ENCODE measurements around the gene GABRB2. TPM values are rescaled to one million over a fixed set of nuclear protein-coding genes. Genes with fewer than 3 reads are reported as not detected.

Gene GABRB2
- total RNA-seq, 1 donor from 2014 or later: not detected

DNA sequence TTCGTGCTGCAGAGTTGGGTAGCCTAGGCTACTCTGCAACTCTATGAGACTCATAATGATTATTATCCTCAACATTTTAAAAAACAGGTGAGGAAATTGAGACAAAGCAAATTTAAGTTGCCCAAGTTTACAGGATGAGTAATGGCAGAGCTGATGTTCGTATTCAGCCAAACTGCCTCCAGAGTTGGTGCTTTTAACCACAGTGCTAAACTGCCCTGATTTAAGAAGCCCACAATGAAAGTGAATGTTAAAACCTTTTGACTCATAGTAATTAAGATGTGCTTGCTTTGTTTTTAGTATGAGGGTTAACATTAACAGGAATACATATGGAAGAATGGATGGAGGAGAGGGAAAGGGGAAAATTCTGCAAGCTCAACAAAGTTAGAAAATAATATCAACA is 15.9 kb upstream of the GABRB2 start:
- TF ChIP-seq, protein P1, sequence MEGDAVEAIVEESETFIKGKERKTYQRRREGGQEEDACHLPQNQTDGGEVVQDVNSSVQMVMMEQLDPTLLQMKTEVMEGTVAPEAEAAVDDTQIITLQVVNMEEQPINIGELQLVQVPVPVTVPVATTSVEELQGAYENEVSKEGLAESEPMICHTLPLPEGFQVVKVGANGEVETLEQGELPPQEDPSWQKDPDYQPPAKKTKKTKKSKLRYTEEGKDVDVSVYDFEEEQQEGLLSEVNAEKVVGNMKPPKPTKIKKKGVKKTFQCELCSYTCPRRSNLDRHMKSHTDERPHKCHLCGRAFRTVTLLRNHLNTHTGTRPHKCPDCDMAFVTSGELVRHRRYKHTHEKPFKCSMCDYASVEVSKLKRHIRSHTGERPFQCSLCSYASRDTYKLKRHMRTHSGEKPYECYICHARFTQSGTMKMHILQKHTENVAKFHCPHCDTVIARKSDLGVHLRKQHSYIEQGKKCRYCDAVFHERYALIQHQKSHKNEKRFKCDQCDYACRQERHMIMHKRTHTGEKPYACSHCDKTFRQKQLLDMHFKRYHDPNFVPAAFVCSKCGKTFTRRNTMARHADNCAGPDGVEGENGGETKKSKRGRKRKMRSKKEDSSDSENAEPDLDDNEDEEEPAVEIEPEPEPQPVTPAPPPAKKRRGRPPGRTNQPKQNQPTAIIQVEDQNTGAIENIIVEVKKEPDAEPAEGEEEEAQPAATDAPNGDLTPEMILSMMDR (IDR thresholded peaks at IDR 0.05): no peak
- peaks cover 5% of the 10 kb centered on the region for H3K27me3 Mint-ChIP-seq (ENCODE audit: low read depth)
- DNase-seq (ENCODE audit: low spot score): no peak
- no peaks in the 10 kb centered on the region for H3K9me3 Mint-ChIP-seq (ENCODE audit: low read depth)
- H3K4me1 Mint-ChIP-seq (ENCODE audit: low read depth): no peaks in the 10 kb centered on the region
- no peak overlapping the region for H3K4me3 Mint-ChIP-seq (ENCODE audit: unreplicated experiment)
- no peaks in the 10 kb centered on the region for H3K36me3 Mint-ChIP-seq (ENCODE audit: low read depth)
- H3K27ac Mint-ChIP-seq (ENCODE audit: unreplicated experiment): no peak overlapping the region

DNA sequence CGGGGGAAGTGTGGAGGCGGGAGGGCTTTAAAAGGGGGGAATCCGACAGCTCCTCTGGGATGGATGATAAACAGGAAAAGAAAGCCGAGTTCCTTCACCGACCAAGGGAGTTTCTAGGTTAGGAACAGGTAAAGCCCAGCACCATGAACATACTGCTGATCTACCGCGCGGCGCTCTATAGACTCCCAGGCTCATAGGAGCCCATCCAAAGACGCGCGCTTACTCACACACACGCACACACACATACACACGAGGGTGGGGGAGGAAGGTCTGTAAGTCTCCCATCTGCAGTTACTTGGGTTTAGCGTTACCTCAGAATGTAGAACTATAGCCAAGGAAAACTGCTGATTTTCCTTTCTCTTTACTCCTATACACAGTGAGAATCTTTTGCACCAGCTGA is 2.6 kb upstream of the GABRB2 start:
- Mint-ChIP-seq H3K27ac (ENCODE audit: unreplicated experiment) (no peak overlapping the region), H3K4me3 (ENCODE audit: unreplicated experiment) (no peak overlapping the region), H3K9me3 (ENCODE audit: low read depth) (peaks cover 12% of the 10 kb centered on the region), H3K27me3 (ENCODE audit: low read depth) (peaks cover 58% of the 10 kb centered on the region), H3K4me1 (ENCODE audit: low read depth) (peaks cover 22% of the 10 kb centered on the region), H3K36me3 (ENCODE audit: low read depth) (peaks cover 2% of the 10 kb centered on the region)
- TF ChIP-seq, protein P1 (IDR thresholded peaks at IDR 0.05): no peak
- no peak for DNase-seq (ENCODE audit: low spot score)

DNA sequence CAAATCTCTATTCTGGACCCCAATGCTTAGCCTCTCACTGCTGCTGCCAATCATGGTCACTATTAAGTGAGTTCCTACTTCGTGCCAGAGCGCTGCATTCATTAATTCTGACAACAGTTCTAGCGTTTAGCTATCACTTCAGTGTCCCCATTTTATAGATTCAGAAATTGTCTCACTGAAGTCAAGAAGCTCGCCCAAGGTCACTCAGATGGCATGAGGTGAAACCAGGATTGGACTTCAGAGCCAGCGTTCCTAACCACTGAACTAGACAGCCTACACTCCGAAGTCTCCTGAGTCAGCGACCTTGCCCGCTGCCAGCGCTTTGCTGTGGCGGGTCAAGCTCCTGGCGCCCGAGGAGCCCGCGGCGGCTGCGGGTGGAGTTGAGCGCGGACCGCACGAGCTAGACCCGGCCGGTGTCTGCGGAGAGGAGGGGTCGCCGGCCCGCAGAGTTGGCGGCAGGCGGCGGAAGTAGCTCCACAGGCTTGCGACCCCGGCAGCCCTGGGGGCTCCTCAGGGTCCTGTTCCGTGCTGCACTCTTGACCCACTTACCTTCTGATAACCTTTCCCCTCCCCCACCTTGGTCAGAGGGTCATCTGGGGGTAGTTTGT is 2.1 kb upstream of the GABRB2 start:
- no peak overlapping the region for H3K27ac Mint-ChIP-seq (ENCODE audit: unreplicated experiment)
- no peak overlapping the region for H3K4me3 Mint-ChIP-seq (ENCODE audit: unreplicated experiment)
- TF ChIP-seq, protein P1 (IDR thresholded peaks at IDR 0.05): no peak

DNA sequence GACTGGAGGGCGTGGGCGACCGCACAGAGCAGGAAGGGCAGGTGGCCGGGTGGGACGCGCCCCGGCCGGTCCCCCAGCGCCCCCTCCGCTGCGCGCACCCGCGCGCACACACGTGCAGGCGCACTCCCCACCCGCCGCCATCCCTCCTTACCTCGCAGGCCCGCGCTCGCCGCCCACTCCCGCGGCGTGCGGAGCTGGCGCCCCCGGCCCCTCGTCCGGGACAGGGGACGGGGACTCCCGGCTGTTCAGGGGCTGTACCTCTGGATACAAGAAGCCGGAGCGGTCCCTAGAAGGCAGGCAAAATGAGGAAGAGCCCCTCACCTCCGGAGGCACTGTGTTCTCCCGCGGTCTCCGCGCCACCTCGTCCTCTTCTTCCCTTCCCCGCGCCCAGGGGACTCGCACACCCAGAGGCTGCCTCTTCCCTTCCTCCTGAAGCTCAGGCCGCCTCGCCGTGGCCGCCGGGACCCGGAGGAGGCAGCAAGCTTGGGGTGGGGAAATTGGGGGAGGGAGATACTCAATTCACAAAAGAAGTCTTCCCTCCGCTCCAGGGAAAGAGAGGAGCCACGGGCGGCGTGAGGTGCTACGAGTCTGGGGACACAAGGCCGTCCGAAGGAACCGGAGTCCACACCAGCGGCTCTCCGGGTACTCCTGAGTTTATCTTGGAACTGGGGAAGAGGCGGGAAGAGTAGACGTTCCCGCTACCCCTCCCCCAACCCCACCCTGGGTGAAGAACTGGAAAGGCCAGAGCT is 1.4 kb upstream of the GABRB2 start:
- peaks cover 11% of the 10 kb centered on the region for H3K9me3 Mint-ChIP-seq (ENCODE audit: low read depth)
- TF ChIP-seq, protein P1 (IDR thresholded peaks at IDR 0.05): no peak
- no peak for DNase-seq (ENCODE audit: low spot score)
- H3K36me3 Mint-ChIP-seq (ENCODE audit: low read depth): peaks cover 2% of the 10 kb centered on the region
- no peak overlapping the region for H3K27ac Mint-ChIP-seq (ENCODE audit: unreplicated experiment)
- peaks cover 22% of the 10 kb centered on the region for H3K4me1 Mint-ChIP-seq (ENCODE audit: low read depth)
- H3K4me3 Mint-ChIP-seq (ENCODE audit: unreplicated experiment): peak overlapping the region; percentile 31
- peaks cover 66% of the 10 kb centered on the region for H3K27me3 Mint-ChIP-seq (ENCODE audit: low read depth)

More for the DNA sequence above, 2.1 kb upstream of the GABRB2 start:
- Mint-ChIP-seq H3K27me3 (ENCODE audit: low read depth) (peaks cover 59% of the 10 kb centered on the region), H3K36me3 (ENCODE audit: low read depth) (peaks cover 2% of the 10 kb centered on the region), H3K9me3 (ENCODE audit: low read depth) (peaks cover 11% of the 10 kb centered on the region), H3K4me1 (ENCODE audit: low read depth) (peaks cover 22% of the 10 kb centered on the region)
- DNase-seq (ENCODE audit: low spot score): no peak

DNA sequence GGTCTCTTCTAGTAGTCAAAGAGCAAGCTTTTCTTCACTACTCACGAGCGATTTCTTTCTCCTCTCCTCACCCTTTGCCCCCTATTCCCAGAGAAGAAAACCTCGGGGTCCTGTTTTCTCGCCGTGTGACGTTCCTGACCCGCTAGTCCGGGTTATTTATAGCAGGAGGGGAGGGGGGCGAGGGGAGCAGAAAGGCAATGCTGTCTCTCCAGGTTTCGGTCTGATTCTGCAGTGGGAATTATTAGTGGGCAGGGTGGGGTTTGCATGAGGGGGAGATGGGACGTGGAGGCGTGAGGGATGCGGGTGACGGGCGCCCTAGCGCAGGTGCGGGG is 847 bp upstream of the GABRB2 start:
- TF ChIP-seq, protein P1 (IDR thresholded peaks at IDR 0.05): no peak
- no peak for DNase-seq (ENCODE audit: low spot score)
- H3K9me3 Mint-ChIP-seq (ENCODE audit: low read depth): peaks cover 11% of the 10 kb centered on the region
- H3K4me3 Mint-ChIP-seq (ENCODE audit: unreplicated experiment): peak overlapping the region; percentile 31
- peaks cover 22% of the 10 kb centered on the region for H3K4me1 Mint-ChIP-seq (ENCODE audit: low read depth)
- peaks cover 69% of the 10 kb centered on the region for H3K27me3 Mint-ChIP-seq (ENCODE audit: low read depth)
- H3K27ac Mint-ChIP-seq (ENCODE audit: unreplicated experiment): no peak overlapping the region
- peaks cover 2% of the 10 kb centered on the region for H3K36me3 Mint-ChIP-seq (ENCODE audit: low read depth)

Data from chondrocyte (in vitro differentiated cells).